ENCODE data around the gene MASTL.

DNA sequence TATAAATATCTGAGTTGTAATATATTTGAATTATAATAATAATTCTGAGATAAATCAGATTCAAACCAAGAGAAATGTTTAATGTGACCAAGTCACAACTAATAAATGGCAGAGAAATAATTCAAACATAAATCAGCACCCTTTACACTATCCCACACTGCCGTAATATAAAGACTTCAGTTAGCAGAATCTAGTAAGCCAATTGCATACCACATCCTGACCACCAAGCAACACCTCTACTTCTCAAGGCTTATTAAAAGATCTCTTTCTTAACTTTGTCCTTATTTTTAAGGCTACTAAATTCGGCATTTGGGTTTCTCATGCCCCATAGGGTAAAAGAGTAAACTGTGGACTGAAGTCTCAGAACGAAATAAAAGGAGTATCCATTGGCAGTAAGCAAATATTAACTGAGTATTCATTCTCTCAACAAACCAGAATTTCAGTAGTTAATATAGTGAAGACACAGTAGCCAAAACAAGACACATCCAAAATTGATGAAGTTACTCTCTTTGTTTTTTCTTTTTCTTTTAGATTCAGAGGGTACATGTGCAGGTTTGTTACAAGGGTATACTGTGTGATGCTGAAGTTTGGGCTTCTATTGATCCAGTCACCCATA lies 70.6 kb downstream of the MASTL start:
- TF ChIP-seq, protein P1, sequence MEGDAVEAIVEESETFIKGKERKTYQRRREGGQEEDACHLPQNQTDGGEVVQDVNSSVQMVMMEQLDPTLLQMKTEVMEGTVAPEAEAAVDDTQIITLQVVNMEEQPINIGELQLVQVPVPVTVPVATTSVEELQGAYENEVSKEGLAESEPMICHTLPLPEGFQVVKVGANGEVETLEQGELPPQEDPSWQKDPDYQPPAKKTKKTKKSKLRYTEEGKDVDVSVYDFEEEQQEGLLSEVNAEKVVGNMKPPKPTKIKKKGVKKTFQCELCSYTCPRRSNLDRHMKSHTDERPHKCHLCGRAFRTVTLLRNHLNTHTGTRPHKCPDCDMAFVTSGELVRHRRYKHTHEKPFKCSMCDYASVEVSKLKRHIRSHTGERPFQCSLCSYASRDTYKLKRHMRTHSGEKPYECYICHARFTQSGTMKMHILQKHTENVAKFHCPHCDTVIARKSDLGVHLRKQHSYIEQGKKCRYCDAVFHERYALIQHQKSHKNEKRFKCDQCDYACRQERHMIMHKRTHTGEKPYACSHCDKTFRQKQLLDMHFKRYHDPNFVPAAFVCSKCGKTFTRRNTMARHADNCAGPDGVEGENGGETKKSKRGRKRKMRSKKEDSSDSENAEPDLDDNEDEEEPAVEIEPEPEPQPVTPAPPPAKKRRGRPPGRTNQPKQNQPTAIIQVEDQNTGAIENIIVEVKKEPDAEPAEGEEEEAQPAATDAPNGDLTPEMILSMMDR (conservative IDR thresholded peaks at IDR 0.05 in 1 of 2, IDR thresholded peaks at IDR 0.05 in 1 of 2; ENCODE audit: extremely low read depth in 1 of 2, insufficient read depth in 1 of 2, low read depth in 1 of 2, low read length in 2 of 2) = no peak
- no peak for TF ChIP-seq EZH2 (IDR thresholded peaks at IDR 0.05; ENCODE audit: borderline replicate concordance, low read length)
